T-cell (primary cell): ENCODE measurements around the gene SEMA5B. TPM values are rescaled to one million over a fixed set of nuclear protein-coding genes. Genes with fewer than 3 reads are reported as not detected.

Experiments
- ATAC-seq, 4 experiments: fragments of 200-7000 bp in 3 of 4; fragments of 150-1000 bp in 1 of 4; cut with Tn5 transposase; replicated peaks in 1 of 4; 1 replicate in 3 of 4; 2 replicates in 1 of 4; pipeline ENCODE4 v1.10.0; 2021; ENCODE audit warnings: moderate library complexity in 3 of 4, mild to moderate bottlenecking in 2 of 4, moderate number of reproducible peaks in 1 of 4
- CTCF ChIA-PET, 2 donors: fragments of 300-600 bp; sonication (Branson Sonifier 250); formaldehyde crosslinking; loops; one replicate each; lab custom pipeline; 2022; ENCODE audit warnings: antibody characterized with exemption in 2 of 2; lab: Charles Lee
- POLR2A ChIA-PET, 2 donors: fragments of 300-600 bp; sonication (Branson Sonifier 250); formaldehyde crosslinking; loops; one replicate each; lab custom pipeline; 2022; ENCODE audit warnings: antibody characterized with exemption in 2 of 2; lab: Charles Lee
- DNase-seq, 35 experiments: peaks; one replicate each; pipeline versions ENCODE4 v3.0.0 to v3.0.0-alpha.2; 2013 to 2023
- H3K27ac ChIP-seq: one replicate; pipeline ENCODE4 v1.5.1; 2013; ENCODE audit warnings: low read length
- H3K27me3 ChIP-seq, 2 experiments: replicated peaks in 1 of 2; 1 replicate in 1 of 2; 2 replicates in 1 of 2; pipeline versions ENCODE4 v1.6.1 to v1.7.0; 2013; ENCODE audit warnings: low read length in 1 of 2, mixed read lengths in 1 of 2; ENCODE audit not compliant: control insufficient read depth in 2 of 2, insufficient read depth in 2 of 2; ENCODE audit errors: extremely low read depth in 1 of 2
- H3K36me3 ChIP-seq, 2 donors: 1 replicate in 1 of 2; 2 replicates in 1 of 2; pipeline versions ENCODE4 v1.6.1 to v1.7.0; 2013; ENCODE audit warnings: low read length in 1 of 2; ENCODE audit not compliant: control insufficient read depth in 2 of 2, insufficient read depth in 1 of 2; ENCODE audit errors: extremely low read depth in 1 of 2
- H3K4me1 ChIP-seq, 2 experiments: 1 replicate in 1 of 2; 2 replicates in 1 of 2; pipeline versions ENCODE4 v1.6.1 to v1.7.0; 2013; ENCODE audit warnings: low read length in 2 of 2, mixed read lengths in 1 of 2; ENCODE audit not compliant: insufficient read depth in 2 of 2, control insufficient read depth in 1 of 2; ENCODE audit errors: extremely low read depth in 1 of 2
- H3K4me3 ChIP-seq, 2 donors: 1 replicate in 1 of 2; 2 replicates in 1 of 2; pipeline versions ENCODE4 v1.5.1 to v1.7.0; 2013; ENCODE audit warnings: mild to moderate bottlenecking in 2 of 2, low read length in 1 of 2, moderate library complexity in 1 of 2; ENCODE audit not compliant: control insufficient read depth in 1 of 2; ENCODE audit errors: extremely low read depth in 1 of 2
- H3K9me3 ChIP-seq: 2 replicates; pipeline ENCODE4 v1.7.0; 2013
- H3K27ac Mint-ChIP-seq, 2 donors: one replicate each; pipeline ENCODE4 v1.8.0; 2020 to 2021; ENCODE audit warnings: mild to moderate bottlenecking in 2 of 2, mixed read lengths in 2 of 2
- H3K27me3 Mint-ChIP-seq, 2 donors: one replicate each; pipeline ENCODE4 v1.8.0; 2021 to 2022; ENCODE audit warnings: mixed read lengths in 2 of 2
- H3K36me3 Mint-ChIP-seq: one replicate; pipeline ENCODE4 v1.8.0; 2021; ENCODE audit warnings: mixed read lengths
- H3K4me1 Mint-ChIP-seq, 3 donors: one replicate each; pipeline ENCODE4 v1.8.0; 2020 to 2022; ENCODE audit warnings: mixed read lengths in 3 of 3, mild to moderate bottlenecking in 1 of 3
- H3K4me3 Mint-ChIP-seq, 3 donors: one replicate each; pipeline ENCODE4 v1.8.0; 2020 to 2022; ENCODE audit warnings: mild to moderate bottlenecking in 3 of 3, mixed read lengths in 3 of 3, moderate library complexity in 3 of 3
- H3K9me3 Mint-ChIP-seq, 3 donors: one replicate each; pipeline ENCODE4 v1.8.0; 2020 to 2022; ENCODE audit warnings: mixed read lengths in 3 of 3
- WGBS: methylation state at CpG from one replicate; pipeline ENCODE4 v1.1.5; 2013; ENCODE audit warnings: missing lambda C conversion rate; ENCODE audit not compliant: insufficient coverage; 5-methylcytosine and 5-hydroxymethylcytosine counted together
- total RNA-seq, 35 experiments: library from RNA in 6 of 35; stranded (reverse) in 6 of 35; fragments of 120-200 nt in 1 of 35; gene quantifications; one replicate each; pipeline versions ENCODE4 v1.2.1 to v1.2.4 and lab custom pipeline; 2013 to 2026

Gene SEMA5B
- total RNA-seq, 5 donors from 2014 or later (not counting 1 experiment from before 2014, with no cell fraction given): 0.08 to 0.32 (median 0.21) TPM; not detected in 1

GRCh38 chr3:123050666-123051065 lies 23.1 kb upstream of the SEMA5B start:
- H3K36me3 ChIP-seq: no peaks in the 10 kb centered on the region
- POLR2A ChIA-PET: no interaction called here
- WGBS: 92% methylated on average over 2 of the region's 2 CpGs
- Mint-ChIP-seq H3K27ac (no peak overlapping the region), H3K27me3 (peaks cover 3 to 10% of the 10 kb centered on the region in 2 donors), H3K4me3 (no peak overlapping the region), H3K9me3 (no peaks in the 10 kb centered on the region), H3K36me3 (no peaks in the 10 kb centered on the region), H3K4me1 (no peaks in the 10 kb centered on the region)
- no peak for ATAC-seq
- CTCF ChIA-PET: no interaction called here
- no peaks in the 10 kb centered on the region for H3K4me1 ChIP-seq
- no peaks in the 10 kb centered on the region for H3K9me3 ChIP-seq
- H3K4me3 ChIP-seq: no peak overlapping the region
- peaks cover 0 to 16% of the 10 kb centered on the region in 2 experiments for H3K27me3 ChIP-seq
- H3K27ac ChIP-seq: no peak overlapping the region
- DNase-seq: no peak

GRCh38 chr3:123048480-123049237 lies 21.1 kb upstream of the SEMA5B start:
- H3K27me3 ChIP-seq: peaks cover 0 to 14% of the 10 kb centered on the region in 2 experiments
- ATAC-seq (no peak), DNase-seq (no peak)
- ChIA-PET POLR2A (interaction anchor here in 1 of 2 donors (0.6 kb wide), 1 partner anchor 18 kb away, joined by 3 read pairs; the partner anchor contains the start of gene PDIA5), CTCF (interaction anchor here (0.6 kb wide), 2 partner anchors 65 to 308 kb away, joined by 3 to 6 read pairs; no protein-coding TSS in a partner anchor)
- WGBS: 71% methylated on average over 9 of the region's 13 CpGs
- no peaks in the 10 kb centered on the region for H3K36me3 Mint-ChIP-seq
- no peaks in the 10 kb centered on the region for H3K4me1 ChIP-seq
- no peak overlapping the region for H3K4me3 ChIP-seq
- no peak overlapping the region for H3K4me3 Mint-ChIP-seq
- peaks cover 10 to 15% of the 10 kb centered on the region in 2 donors for H3K27me3 Mint-ChIP-seq
- H3K27ac Mint-ChIP-seq: no peak overlapping the region
- no peaks in the 10 kb centered on the region for H3K9me3 Mint-ChIP-seq
- H3K4me1 Mint-ChIP-seq: no peaks in the 10 kb centered on the region
- H3K9me3 ChIP-seq: no peaks in the 10 kb centered on the region
- no peaks in the 10 kb centered on the region for H3K36me3 ChIP-seq
- no peak overlapping the region for H3K27ac ChIP-seq

GRCh38 chr3:123047062-123047319 lies 19.4 kb upstream of the SEMA5B start:
- H3K27me3 ChIP-seq: peaks cover 0 to 18% of the 10 kb centered on the region in 2 experiments
- no peaks in the 10 kb centered on the region for H3K36me3 ChIP-seq
- CTCF ChIA-PET: no interaction called here
- Mint-ChIP-seq H3K4me1 (no peaks in the 10 kb centered on the region), H3K9me3 (no peaks in the 10 kb centered on the region), H3K27ac (no peak overlapping the region), H3K4me3 (no peak overlapping the region), H3K27me3 (peaks cover 11 to 17% of the 10 kb centered on the region in 2 donors), H3K36me3 (no peaks in the 10 kb centered on the region)
- no peaks in the 10 kb centered on the region for H3K9me3 ChIP-seq
- ATAC-seq: no peak
- POLR2A ChIA-PET: no interaction called here
- DNase-seq: no peak
- no peak overlapping the region for H3K4me3 ChIP-seq
- no peaks in the 10 kb centered on the region for H3K4me1 ChIP-seq
- no CpG with 5 or more reads among the region's 3 CpGs for WGBS
- H3K27ac ChIP-seq: no peak overlapping the region

GRCh38 chr3:123046262-123047061 lies 18.9 kb upstream of the SEMA5B start:
- Histone ChIP-seq H3K27me3 (peaks cover 0 to 16% of the 10 kb centered on the region in 2 experiments), H3K4me3 (no peak overlapping the region), H3K27ac (no peak overlapping the region), H3K4me1 (no peaks in the 10 kb centered on the region), H3K9me3 (no peaks in the 10 kb centered on the region), H3K36me3 (no peaks in the 10 kb centered on the region)
- CTCF ChIA-PET: no interaction called here
- H3K27me3 Mint-ChIP-seq: peaks cover 11 to 23% of the 10 kb centered on the region in 2 donors
- DNase-seq (no peak), ATAC-seq (no peak)
- POLR2A ChIA-PET: no interaction called here
- no peaks in the 10 kb centered on the region for H3K4me1 Mint-ChIP-seq
- WGBS: 81% methylated on average over 7 of the region's 10 CpGs
- H3K4me3 Mint-ChIP-seq: no peak overlapping the region
- no peaks in the 10 kb centered on the region for H3K36me3 Mint-ChIP-seq
- no peak overlapping the region for H3K27ac Mint-ChIP-seq
- H3K9me3 Mint-ChIP-seq: no peaks in the 10 kb centered on the region

- peaks cover 17 to 27% of the 10 kb centered on the region in 2 donors for H3K27me3 Mint-ChIP-seq
- no peak overlapping the region for H3K4me3 Mint-ChIP-seq
- Histone ChIP-seq H3K27me3 (peaks cover 0 to 13% of the 10 kb centered on the region in 2 experiments), H3K27ac (no peak overlapping the region), H3K4me3 (no peak overlapping the region), H3K9me3 (no peaks in the 10 kb centered on the region), H3K36me3 (no peaks in the 10 kb centered on the region), H3K4me1 (no peaks in the 10 kb centered on the region)
- no peaks in the 10 kb centered on the region for H3K4me1 Mint-ChIP-seq
- H3K27ac Mint-ChIP-seq: no peak overlapping the region
- WGBS: no CpG with 5 or more reads among the region's 5 CpGs
- DNase-seq (no peak), ATAC-seq (no peak)
- CTCF ChIA-PET: no interaction called here
- no peaks in the 10 kb centered on the region for H3K9me3 Mint-ChIP-seq
- H3K36me3 Mint-ChIP-seq: no peaks in the 10 kb centered on the region
- POLR2A ChIA-PET: no interaction called here
Measured at GRCh38 chr3:123044981-123045763, 17.6 kb upstream of the SEMA5B start.

GRCh38 chr3:123042413-123042812 lies 14.8 kb upstream of the SEMA5B start:
- Histone ChIP-seq H3K27me3 (peaks cover 0 to 9% of the 10 kb centered on the region in 2 experiments), H3K4me3 (no peak overlapping the region), H3K4me1 (no peaks in the 10 kb centered on the region), H3K9me3 (no peaks in the 10 kb centered on the region), H3K27ac (no peak overlapping the region), H3K36me3 (no peaks in the 10 kb centered on the region)
- ATAC-seq (no peak), DNase-seq (no peak)
- no peaks in the 10 kb centered on the region for H3K4me1 Mint-ChIP-seq
- H3K27ac Mint-ChIP-seq: no peak overlapping the region
- ChIA-PET POLR2A (no interaction called here), CTCF (no interaction called here)
- 95% methylated on average over 3 of the region's 6 CpGs for WGBS
- H3K36me3 Mint-ChIP-seq: no peaks in the 10 kb centered on the region
- H3K27me3 Mint-ChIP-seq: peaks cover 35 to 37% of the 10 kb centered on the region in 2 donors
- no peak overlapping the region for H3K4me3 Mint-ChIP-seq
- no peaks in the 10 kb centered on the region for H3K9me3 Mint-ChIP-seq
